A549 (cell line): ENCODE data around the gene PODXL2. TPM values are rescaled to one million over a fixed set of nuclear protein-coding genes. Genes with fewer than 3 reads are reported as not detected.
"Not testable (repeated sequence)": the region's sequence is repeated elsewhere in the genome, so short reads cannot be mapped to it uniquely, and the experiment has no call there.

Experiments used
- ATAC-seq, 2 experiments: fragments of 200-7000 bp in 1 of 2; fragments of >200 bp in 1 of 2; cut with Nextera tagmentation in 1 of 2; cut with Tn5 transposase in 1 of 2; 3 replicates each; pipeline versions ENCODE4 v1.8.0 to v1.9.1; 2018 to 2020; ENCODE audit warnings: mild to moderate bottlenecking in 1 of 2, moderate library complexity in 1 of 2
- CTCF ChIA-PET: fragments of 300-600 bp; sonication (Branson Sonifier 250); formaldehyde crosslinking; extraction: SDS; loops from one replicate; lab custom pipeline; 2021; ENCODE audit warnings: antibody characterized with exemption, inconsistent platforms; lab: Yijun Ruan, JAX
- POLR2A ChIA-PET: fragments of 350-600 bp; formaldehyde crosslinking; extraction: SDS; loops from one replicate; lab custom pipeline; 2021; ENCODE audit warnings: antibody characterized with exemption, inconsistent platforms; lab: Yijun Ruan, JAX
- DNase-seq, 2 experiments: peaks; one replicate each; pipeline versions ENCODE4 v3.0.0 to v3.0.0-alpha.2; 2011 to 2016; ENCODE audit warnings: low read depth in 1 of 2, low spot score in 1 of 2
- FAIRE-seq: peaks from 2 replicates; lab custom pipeline; 2011; peaks lifted over from hg19 to GRCh38; lab: Jason Lieb, UNC
- H3K27ac ChIP-seq, 2 experiments: fragments of >200 bp; sonication (Bioruptor Twin); formaldehyde crosslinking; 3 replicates each; pipeline ENCODE4 v1.5.1; 2016 to 2017
- H3K4me1 ChIP-seq: fragments of >200 bp; sonication (Bioruptor Twin); formaldehyde crosslinking; 3 replicates; pipeline ENCODE4 v1.6.1; 2016
- H3K4me2 ChIP-seq: fragments of >200 bp; sonication (Bioruptor Twin); formaldehyde crosslinking; 3 replicates; pipeline ENCODE4 v1.6.1; 2016
- H3K4me3 ChIP-seq: fragments of >200 bp; sonication (Bioruptor Twin); formaldehyde crosslinking; 3 replicates; pipeline ENCODE4 v1.5.1; 2016
- H3K9me3 ChIP-seq: fragments of >200 bp; sonication (Bioruptor Twin); formaldehyde crosslinking; 3 replicates; pipeline ENCODE4 v1.6.1; 2016
- CHD4 ChIP-seq: fragments of 200-600 bp; sonication (generic); IDR thresholded peaks from 2 replicates; pipeline ENCODE4 v1.6.1; 2016; ENCODE audit warnings: antibody characterized with exemption, mild to moderate bottlenecking, borderline replicate concordance
- FOXS1 ChIP-seq: fragments of 250-450 bp; sonication (Bioruptor Pico); IDR thresholded peaks from 2 replicates; pipeline ENCODE4 v1.5.0; 2020; ENCODE audit warnings: mild to moderate bottlenecking, moderate library complexity
- HDAC2 ChIP-seq: fragments of 200-600 bp; sonication (generic); IDR thresholded peaks from 2 replicates; pipeline ENCODE4 v1.6.1; 2016
- HEYL ChIP-seq: fragments of 250-450 bp; sonication (Bioruptor Pico); IDR thresholded peaks from 2 replicates; pipeline ENCODE4 v1.8.0; 2021; ENCODE audit warnings: mild to moderate bottlenecking, moderate library complexity
- KDM5A ChIP-seq: fragments of 200-600 bp; sonication (generic); IDR thresholded peaks from 2 replicates; pipeline ENCODE4 v1.6.1; 2016; ENCODE audit warnings: antibody characterized with exemption, mild to moderate bottlenecking
- MAFK ChIP-seq: fragments of 450-650 bp; IDR thresholded peaks from 2 replicates; pipeline ENCODE4 v1.6.1; 2014; ENCODE audit not compliant: partially characterized antibody
- MYC ChIP-seq: IDR thresholded peaks from 2 replicates; pipeline ENCODE4 v1.6.1; 2012; ENCODE audit warnings: mild to moderate bottlenecking, inconsistent platforms, low read length, improper control_type of control experiment, borderline replicate concordance
- PHF8 ChIP-seq: fragments of 200-600 bp; sonication (generic); IDR thresholded peaks from 2 replicates; pipeline ENCODE4 v1.6.1; 2016; ENCODE audit warnings: low read depth, mild to moderate bottlenecking, antibody characterized with exemption, moderate library complexity, borderline replicate concordance
- POLR2AphosphoS2 ChIP-seq: conservative IDR thresholded peaks from 2 replicates; pipeline ENCODE4 v1.6.1; 2012; ENCODE audit warnings: low read length, improper control_type of control experiment, inconsistent platforms
- RCOR1 ChIP-seq: fragments of 150-350 bp; IDR thresholded peaks from 2 replicates; pipeline ENCODE4 v1.6.1; 2014; ENCODE audit warnings: antibody characterized with exemption, low read length, low read depth
- SMC3 ChIP-seq: fragments of >200 bp; sonication (Bioruptor Twin); formaldehyde crosslinking; IDR thresholded peaks from 3 replicates; pipeline ENCODE4 v1.6.1; 2018; ENCODE audit warnings: inconsistent platforms
- TP53 ChIP-seq: fragments of 250-450 bp; sonication (Bioruptor Pico); IDR thresholded peaks from 2 replicates; pipeline ENCODE4 v1.5.0; 2021; ENCODE audit warnings: mild to moderate bottlenecking, moderate library complexity
- ZC3H11A ChIP-seq: fragments of 450-650 bp; IDR thresholded peaks from 2 replicates; pipeline ENCODE4 v1.6.1; 2014; ENCODE audit warnings: antibody characterized with exemption, mild to moderate bottlenecking
- WGBS: methylation state at CpG from one replicate; pipeline ENCODE4 v1.1.6; 2017; ENCODE audit errors: missing lambda C conversion rate; 5-methylcytosine and 5-hydroxymethylcytosine counted together
- polyA plus RNA-seq, 4 experiments: library from polyadenylated mRNA; depleted of rRNA in 3 of 4; stranded (reverse); fragments of >200 nt; fragmentation: RNase III in 1 of 4; extraction: RNeasy Plus Mini Kit Qiagen cat#74134 plus additional on column Dnase treatment in 1 of 4; gene quantifications; 2 replicates in 3 of 4; 3 replicates in 1 of 4; pipeline ENCODE4 v1.2.3, GENCODE V29; 2011 to 2017
- TF ChIP-seq, protein P1 (sequence below): fragments of 250-450 bp; sonication (Bioruptor Pico); IDR thresholded peaks from 2 replicates; pipeline ENCODE4 v1.5.0; 2020; ENCODE audit warnings: low read depth, mild to moderate bottlenecking, moderate library complexity
- TF ChIP-seq, protein P2 (sequence below): fragments of 250-450 bp; sonication (Bioruptor Pico); IDR thresholded peaks from 2 replicates; pipeline ENCODE4 v1.5.0; 2021; ENCODE audit warnings: mild to moderate bottlenecking, moderate library complexity, borderline replicate concordance

Gene PODXL2
- polyA plus RNA-seq, 2 of the 4 experiments (the other 2 are of a cell fraction), result 4.2 to 5.5 TPM

GRCh38 chr3:127682175-127682554 lies 53.2 kb downstream of the PODXL2 start:
- H3K4me2 ChIP-seq, H3K4me3 ChIP-seq, H3K9me3 ChIP-seq, H3K27ac ChIP-seq, FAIRE-seq, DNase-seq, ATAC-seq, H3K4me1 ChIP-seq, POLR2A ChIA-PET: not testable (repeated sequence)
- CTCF ChIA-PET, result interaction anchor here (0.8 to 7.5 kb wide), 7 partner anchors 9 to 289 kb away, joined by 3 to 45 read pairs (median 4); no protein-coding TSS in a partner anchor
- 85% methylated on average over 6 of the region's 6 CpGs for WGBS

GRCh38 chr3:127682561-127682960 lies 53.6 kb downstream of the PODXL2 start:
- no peaks in the 10 kb centered on the region for H3K9me3 ChIP-seq
- ATAC-seq, result no peak
- CTCF ChIA-PET, result interaction anchor here (1.0 to 7.5 kb wide), 8 partner anchors 8 to 277 kb away, joined by 3 to 45 read pairs (median 6); no protein-coding TSS in a partner anchor

DNA sequence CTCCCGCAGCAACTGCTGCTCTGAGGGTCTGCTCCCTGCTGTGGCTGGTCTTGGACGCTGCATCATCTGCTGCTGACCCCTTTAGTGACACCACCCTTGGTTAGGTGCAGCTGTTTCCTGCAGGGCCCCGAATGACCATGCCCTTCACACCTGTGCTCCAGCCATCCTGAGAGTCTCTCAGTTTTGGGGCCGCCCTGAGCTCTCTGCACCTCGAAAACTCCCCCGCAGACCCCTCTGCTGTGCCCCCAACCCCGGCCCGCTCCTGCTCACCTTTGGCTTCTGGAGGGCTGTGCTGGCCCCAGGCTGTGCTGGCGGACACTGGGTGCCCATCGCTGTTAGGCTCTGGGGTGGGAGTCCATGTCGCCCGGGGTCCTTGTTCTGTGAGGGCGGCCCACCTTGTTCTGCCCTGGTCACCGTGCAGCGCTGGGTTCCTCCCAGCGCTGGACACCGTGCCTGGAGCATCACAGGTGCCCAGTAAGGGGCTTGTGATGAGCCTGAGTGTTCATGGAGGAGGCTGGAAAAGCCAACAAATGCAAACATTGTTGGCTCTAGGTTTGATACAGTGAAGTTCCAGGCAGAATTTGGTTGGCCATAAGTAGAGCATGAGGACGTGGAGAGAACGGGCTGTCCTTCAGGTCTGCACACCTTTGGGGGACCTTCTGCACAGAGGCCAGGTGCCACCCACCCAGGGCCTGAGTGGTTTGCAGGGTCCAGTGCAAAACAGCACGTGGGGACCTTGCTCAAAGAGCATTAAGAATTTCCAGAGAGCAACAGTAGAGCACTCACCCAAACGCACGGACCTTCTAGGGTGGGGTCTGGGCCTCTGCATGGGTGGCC lies 56.1 kb downstream of the PODXL2 start:
- DNase-seq (no peak), FAIRE-seq (no peak), ATAC-seq (peak; percentile 49 to 54)
- H3K4me3 ChIP-seq, result no peak overlapping the region
- H3K4me1 ChIP-seq, result peaks cover 7% of the 10 kb centered on the region
- no peak overlapping the region for H3K4me2 ChIP-seq
- CTCF ChIA-PET, result interaction anchor here (1.4 to 2.3 kb wide), 3 partner anchors 14 to 286 kb away, joined by 4 to 12 read pairs (median 9); no protein-coding TSS in a partner anchor
- no peaks in the 10 kb centered on the region for H3K9me3 ChIP-seq
- no peak overlapping the region for H3K27ac ChIP-seq
- WGBS, result 58% methylated on average over 9 of the region's 22 CpGs
- TF ChIP-seq RCOR1, result no peak
- TF ChIP-seq, protein P1, sequence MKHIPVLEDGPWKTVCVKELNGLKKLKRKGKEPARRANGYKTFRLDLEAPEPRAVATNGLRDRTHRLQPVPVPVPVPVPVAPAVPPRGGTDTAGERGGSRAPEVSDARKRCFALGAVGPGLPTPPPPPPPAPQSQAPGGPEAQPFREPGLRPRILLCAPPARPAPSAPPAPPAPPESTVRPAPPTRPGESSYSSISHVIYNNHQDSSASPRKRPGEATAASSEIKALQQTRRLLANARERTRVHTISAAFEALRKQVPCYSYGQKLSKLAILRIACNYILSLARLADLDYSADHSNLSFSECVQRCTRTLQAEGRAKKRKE (CRISPR knock-in tag), result no peak
- no peak for TF ChIP-seq CHD4
- no peak for TF ChIP-seq HEYL
- TF ChIP-seq MAFK, result no peak
- TF ChIP-seq, protein P2, sequence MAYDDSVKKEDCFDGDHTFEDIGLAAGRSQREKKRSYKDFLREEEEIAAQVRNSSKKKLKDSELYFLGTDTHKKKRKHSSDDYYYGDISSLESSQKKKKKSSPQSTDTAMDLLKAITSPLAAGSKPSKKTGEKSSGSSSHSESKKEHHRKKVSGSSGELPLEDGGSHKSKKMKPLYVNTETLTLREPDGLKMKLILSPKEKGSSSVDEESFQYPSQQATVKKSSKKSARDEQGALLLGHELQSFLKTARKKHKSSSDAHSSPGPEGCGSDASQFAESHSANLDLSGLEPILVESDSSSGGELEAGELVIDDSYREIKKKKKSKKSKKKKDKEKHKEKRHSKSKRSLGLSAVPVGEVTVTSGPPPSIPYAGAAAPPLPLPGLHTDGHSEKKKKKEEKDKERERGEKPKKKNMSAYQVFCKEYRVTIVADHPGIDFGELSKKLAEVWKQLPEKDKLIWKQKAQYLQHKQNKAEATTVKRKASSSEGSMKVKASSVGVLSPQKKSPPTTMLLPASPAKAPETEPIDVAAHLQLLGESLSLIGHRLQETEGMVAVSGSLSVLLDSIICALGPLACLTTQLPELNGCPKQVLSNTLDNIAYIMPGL (CRISPR knock-in tag), result no peak
- POLR2A ChIA-PET, result no interaction called here

More at GRCh38 chr3:127682561-127682960, 53.6 kb downstream of the PODXL2 start:
- no peak overlapping the region for H3K4me2 ChIP-seq
- no peak for TF ChIP-seq ZC3H11A
- no peak for TF ChIP-seq CHD4
- no peak for TF ChIP-seq KDM5A
- TF ChIP-seq PHF8, result no peak
- no peak for TF ChIP-seq FOXS1 (CRISPR knock-in tag)
- no peak for TF ChIP-seq SMC3
- FAIRE-seq (no peak), DNase-seq (no peak)
- WGBS, result 99% methylated on average over 8 of the region's 8 CpGs
- POLR2A ChIA-PET, result no interaction called here
- H3K4me1 ChIP-seq, result no peaks in the 10 kb centered on the region
- H3K27ac ChIP-seq, result no peak overlapping the region
- H3K4me3 ChIP-seq, result no peak overlapping the region

DNA sequence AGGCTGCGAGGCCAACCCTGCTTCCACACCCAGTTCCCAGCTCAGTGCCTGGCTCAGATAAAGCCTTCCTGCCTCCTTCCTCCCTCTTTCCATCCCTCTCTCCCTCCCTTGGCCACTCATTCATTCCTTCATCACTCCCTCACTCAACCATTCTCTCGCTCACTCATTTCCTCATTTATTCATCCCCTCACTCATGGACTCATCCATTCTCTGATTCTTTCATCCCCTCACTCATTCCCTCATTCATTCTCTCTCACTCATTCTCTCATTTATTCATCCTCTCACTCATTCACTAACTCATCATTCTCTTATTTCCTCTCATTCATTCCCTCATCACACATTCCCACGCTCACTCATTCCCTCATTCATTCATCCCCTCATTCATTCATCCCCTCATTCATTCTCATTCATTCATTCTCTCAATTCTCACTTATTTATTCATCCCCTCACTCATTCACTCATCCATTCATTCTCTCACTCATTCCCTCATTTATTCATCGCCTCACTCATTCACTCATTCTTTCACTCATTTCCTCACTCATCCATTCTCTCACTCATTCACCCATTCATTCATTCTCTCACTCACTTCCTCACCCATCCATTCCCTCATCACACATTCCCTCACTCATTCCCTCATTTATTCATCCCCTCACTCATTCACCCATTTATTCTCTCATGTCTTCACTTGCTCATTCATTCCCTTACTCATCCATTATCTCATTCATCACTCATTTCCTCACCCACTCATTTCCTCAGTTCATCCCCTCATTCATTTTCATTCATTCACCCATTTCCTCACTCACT lies 56.9 kb downstream of the PODXL2 start:
- Histone ChIP-seq H3K9me3 (no peaks in the 10 kb centered on the region), H3K4me3 (no peak overlapping the region), H3K4me2 (no peak overlapping the region), H3K27ac (no peak overlapping the region)
- WGBS, result 87% methylated on average over 4 of the region's 4 CpGs
- DNase-seq (no peak), ATAC-seq (peak in 1 of 2 experiments; percentile 58; a peak in 2 of 6 replicates)
- CTCF ChIA-PET, result no interaction called here
- no peak for TF ChIP-seq KDM5A
- no peak for TF ChIP-seq POLR2AphosphoS2
- no peak for TF ChIP-seq HDAC2
- TF ChIP-seq RCOR1, result no peak
- TF ChIP-seq MYC, result no peak
- TF ChIP-seq TP53, result no peak
- TF ChIP-seq, all 56 proteins: peak for 0
- POLR2A ChIA-PET, result no interaction called here
- peaks cover 15% of the 10 kb centered on the region for H3K4me1 ChIP-seq
- FAIRE-seq, result no peak
